DND-41 (cell line): ENCODE results near the gene A2ML1.

Experiments
- EZH2 ChIP-seq: IDR thresholded peaks from 3 replicates; pipeline ENCODE4 v1.6.1; 2012; ENCODE audit warnings: borderline replicate concordance, low read depth, mild to moderate bottlenecking, moderate library complexity, low read length, inconsistent platforms; ENCODE audit not compliant: severe bottlenecking
- TF ChIP-seq, protein P1 (sequence below): IDR thresholded peaks from 2 replicates; pipeline ENCODE4 v1.5.1; 2012; ENCODE audit warnings: borderline replicate concordance, low read length, moderate library complexity, mild to moderate bottlenecking; ENCODE audit not compliant: poor library complexity, severe bottlenecking; ENCODE audit errors: extremely low read depth

DNA sequence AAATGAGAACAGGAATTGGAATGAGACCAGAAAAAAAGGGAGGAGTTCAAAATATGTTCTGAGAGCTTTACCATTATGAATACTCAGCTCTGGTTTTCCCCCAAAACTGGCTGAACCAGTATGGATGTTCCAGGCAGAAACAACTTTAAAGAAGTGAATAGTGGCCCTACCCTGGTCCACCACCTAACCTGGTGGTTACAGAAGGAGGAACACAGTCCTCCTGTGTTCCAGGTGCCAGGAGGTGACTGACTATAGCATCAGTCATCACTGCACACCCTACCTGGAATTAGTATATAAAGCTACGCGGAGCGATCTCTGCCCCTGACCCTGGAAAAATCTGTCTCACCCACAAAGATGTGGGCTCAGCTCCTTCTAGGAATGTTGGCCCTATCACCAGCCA is at the start of gene A2ML1:
- TF ChIP-seq, protein P1, sequence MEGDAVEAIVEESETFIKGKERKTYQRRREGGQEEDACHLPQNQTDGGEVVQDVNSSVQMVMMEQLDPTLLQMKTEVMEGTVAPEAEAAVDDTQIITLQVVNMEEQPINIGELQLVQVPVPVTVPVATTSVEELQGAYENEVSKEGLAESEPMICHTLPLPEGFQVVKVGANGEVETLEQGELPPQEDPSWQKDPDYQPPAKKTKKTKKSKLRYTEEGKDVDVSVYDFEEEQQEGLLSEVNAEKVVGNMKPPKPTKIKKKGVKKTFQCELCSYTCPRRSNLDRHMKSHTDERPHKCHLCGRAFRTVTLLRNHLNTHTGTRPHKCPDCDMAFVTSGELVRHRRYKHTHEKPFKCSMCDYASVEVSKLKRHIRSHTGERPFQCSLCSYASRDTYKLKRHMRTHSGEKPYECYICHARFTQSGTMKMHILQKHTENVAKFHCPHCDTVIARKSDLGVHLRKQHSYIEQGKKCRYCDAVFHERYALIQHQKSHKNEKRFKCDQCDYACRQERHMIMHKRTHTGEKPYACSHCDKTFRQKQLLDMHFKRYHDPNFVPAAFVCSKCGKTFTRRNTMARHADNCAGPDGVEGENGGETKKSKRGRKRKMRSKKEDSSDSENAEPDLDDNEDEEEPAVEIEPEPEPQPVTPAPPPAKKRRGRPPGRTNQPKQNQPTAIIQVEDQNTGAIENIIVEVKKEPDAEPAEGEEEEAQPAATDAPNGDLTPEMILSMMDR, result no peak
- TF ChIP-seq EZH2, result no peak
